Activated naive CD8-positive, alpha-beta T cell treated with anti-CD3 and anti-CD28 coated beads, Interleukin-2, amount 50 U/mL, for 16 hours (primary cell): ENCODE measurements around the gene PPARD.

Source experiments
- DNase-seq: peaks from one replicate; pipeline ENCODE4 v3.0.0-alpha.2; 2020; ENCODE audit warnings: low read depth, low spot score

The PPARD gene

DNA sequence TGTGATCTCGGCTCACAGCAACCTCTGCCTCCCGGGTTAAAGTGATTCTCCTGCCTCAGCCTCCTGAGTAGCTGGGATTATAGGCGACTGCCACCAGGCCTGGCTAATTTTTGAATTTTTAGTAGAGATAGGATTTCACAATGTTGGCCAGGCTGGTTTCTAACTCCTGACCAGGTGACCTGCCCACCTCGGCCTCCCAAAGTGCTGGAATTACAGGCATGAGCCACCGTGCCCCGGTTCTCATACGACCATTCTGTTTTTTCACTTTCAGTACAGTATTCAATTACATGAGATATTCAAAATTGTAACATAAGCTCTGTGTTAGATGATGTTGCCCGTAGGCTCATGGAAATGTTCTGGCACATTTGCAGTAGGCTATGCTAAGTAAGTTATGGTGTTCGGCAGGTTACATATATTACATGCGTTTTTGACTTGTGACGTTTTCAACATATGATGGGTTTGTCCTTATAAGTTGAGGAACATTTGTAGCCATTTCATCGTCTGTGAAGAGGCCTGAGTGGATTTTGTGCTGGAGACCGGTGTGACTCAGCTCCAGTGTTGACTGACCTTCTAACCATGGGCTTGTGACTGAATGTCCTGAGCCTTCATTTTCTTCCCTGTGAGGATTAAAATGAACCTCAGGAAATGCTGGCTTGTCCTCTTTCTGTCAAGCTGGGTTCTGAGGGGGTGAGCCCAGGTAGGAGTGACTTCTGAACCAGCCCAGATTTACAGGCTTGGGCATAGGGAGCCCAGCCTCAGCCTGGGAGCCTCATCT lies 12.2 kb downstream of the PPARD start:
- DNase-seq = no peak

DNA sequence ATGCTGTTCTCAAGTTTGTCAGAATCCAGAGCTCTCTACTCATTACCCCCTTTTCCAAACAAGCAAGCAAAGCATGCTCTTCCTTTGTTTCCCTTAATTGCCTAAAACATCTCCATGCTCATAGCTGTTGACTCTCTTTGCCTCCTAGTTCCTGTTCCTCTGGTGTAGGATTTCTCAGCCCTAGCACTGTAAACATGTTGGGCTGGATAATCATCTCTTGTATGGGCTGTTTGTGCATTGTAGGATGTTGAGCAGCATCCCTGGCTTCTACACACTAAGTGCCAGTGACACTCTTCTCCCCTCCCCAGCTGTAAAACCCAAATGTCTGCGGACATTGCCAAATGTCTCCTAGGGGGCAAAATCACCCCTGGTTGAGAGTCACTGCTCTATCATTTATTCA lies 14.0 kb downstream of the PPARD start:
- DNase-seq = no peak

DNA sequence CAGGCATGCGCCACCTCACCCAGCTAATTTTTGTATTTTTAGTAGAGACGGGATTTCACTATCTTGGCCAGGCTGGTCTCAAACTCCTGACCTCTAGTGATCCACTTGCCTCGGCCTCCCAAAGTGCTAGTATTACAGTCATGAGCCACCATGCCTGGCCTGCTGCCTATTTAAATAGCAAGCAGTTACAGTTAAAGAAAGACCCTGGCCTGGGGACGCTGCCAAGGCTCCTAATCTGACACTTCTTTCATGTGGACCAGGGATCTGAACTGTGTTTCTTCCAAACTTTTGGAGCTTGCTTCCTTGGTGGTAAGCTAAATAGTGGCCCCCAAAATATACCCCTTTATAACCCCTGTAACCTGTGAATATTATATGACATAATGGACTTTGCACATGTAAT lies 15.3 kb downstream of the PPARD start:
- DNase-seq = no peak

DNA sequence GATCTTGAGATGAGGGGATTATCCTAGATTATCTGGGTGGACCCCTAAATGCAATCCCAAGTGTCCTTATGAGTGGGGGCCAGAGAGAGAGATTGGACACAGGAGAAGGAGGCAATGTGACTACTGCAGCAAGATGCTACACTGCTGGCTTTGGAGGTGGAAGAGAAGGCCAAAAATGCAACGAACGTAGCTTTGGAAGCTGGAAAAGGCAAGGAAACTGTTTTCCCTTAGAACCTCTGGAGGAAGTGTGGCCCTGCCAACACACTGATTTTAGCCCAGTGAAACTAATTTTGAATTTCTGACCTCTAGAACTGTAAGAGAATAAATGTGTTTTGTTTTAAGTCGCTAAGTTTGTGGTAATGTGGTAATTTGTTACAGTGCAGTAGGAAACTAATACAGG lies 15.7 kb downstream of the PPARD start:
- no peak for DNase-seq

DNA sequence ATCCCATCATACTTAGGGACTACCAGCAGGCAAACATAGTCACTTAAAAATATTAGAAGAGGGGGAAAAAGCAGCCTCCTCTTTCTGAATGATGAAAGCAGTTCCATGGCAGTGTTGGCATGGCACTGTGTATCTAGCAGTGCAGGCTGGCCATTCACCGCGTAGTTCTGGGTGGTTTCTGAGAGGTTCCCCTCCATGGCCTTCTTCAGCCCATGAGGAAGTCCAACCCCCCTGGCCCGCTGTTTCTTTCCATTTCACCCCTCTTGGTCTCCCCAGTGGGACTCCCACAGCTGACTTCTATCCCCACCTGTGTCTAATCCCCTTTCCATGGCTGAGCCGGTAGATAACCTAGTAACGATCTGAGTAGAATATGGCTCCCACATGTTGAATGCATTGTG lies 17.0 kb downstream of the PPARD start:
- no peak for DNase-seq

DNA sequence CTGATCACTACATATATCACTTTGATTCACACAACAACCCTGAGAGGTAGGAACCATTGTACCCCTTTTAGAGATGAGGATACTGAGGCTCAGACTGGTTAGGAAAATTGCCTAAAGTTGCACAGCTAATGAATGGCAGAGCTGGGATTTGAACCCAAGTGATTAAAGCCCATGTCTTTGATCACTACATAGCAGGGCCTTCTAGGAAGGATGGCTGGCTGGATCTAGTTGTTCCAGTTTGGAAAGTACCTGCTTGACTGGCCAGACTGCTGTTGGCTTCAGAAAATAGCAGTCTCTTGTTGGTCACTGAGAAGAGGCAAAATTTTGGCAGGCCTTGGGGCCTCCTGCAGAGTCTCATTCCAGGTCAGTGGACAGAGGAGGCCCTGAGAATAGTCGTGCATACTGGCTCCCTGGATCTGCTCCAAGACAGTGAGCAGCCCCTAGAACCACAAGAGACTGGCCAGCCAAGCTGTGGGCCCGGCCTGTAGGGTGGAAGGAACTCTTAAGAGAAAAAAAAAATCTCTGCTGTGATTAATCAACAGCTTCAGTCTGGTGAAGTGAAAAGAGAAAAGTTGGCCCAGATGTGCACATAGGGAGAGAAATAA lies 17.5 kb downstream of the PPARD start:
- DNase-seq = no peak

DNA sequence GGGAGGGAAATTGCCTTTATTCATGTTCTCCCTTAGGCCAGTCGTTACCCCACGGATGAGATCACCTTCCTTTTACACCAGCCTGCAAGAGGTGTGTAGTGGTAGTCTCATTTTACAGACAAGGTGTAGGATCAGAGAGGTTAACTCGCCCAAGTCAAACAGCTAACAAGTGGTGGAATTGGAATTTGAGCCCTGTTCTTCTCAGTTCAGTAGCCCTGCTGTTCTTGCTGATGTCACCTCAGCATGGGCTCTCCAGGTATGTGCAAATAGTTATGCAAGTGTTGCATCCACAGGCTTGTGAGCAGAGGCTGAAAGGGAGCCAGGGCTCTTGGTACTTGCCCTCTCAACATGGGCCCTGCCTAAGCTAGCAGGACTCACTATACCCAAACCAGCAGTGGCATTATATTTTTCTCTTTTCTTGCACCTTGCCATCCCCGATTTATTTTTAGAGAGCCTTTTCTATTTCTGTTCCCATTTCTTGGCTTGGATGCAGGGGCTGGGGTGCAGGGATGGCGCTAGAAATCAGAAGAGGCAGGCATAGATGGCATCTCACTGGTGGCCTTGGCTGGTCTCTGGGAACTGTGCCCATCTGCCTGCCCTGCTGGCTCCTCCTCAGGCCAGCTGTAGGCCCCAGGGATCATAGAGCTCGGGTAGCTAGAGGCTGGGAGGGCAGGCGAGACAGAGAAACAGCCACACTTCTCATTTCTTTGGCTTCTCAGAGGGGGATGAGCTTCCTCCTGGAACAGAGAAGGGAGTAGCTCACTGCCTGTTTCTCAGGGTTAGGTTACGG lies 18.2 kb downstream of the PPARD start:
- DNase-seq = no peak

DNA sequence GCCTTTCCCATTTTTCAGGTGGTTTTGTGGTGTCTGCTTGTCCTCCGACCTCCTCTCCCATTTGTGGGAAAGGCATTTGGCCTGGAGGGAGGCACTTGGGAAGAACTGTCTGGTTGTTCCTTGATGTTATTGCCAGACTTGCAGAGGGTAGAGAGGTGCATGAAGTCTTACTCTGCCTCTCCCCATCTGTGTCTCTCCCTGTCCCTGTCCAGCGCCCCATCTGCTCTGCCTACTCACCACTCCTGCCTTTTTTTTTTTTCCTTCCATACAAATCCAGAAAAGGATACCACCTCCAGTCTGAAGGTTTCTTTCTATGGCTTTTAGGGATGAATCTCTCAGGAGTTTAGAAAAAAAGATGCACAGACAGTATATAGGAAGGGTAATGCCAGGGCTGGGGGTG lies 19.8 kb downstream of the PPARD start:
- DNase-seq = no peak

DNA sequence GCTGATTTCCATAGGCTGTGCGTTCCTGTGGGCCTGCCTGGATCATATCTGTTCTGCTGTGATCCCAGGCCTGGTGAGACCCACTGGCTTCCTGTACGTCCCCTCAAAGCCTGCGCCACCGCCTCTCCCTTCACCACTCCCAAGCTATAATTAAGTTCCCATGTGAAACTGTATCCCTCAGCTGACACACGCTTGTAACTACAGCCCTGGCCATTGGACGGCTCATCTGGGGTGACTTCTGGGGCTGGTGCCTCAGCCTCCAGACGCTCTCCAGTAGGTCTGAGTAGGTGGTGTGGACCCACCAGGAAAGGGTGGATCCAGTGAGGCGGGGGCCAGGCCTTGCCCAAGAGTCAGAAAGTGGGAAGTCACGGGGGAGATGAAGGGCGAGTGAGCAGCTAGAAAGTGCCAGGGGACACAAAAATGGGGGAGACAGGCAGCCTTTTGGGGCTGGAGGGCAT lies 21.0 kb downstream of the PPARD start:
- no peak for DNase-seq

DNA sequence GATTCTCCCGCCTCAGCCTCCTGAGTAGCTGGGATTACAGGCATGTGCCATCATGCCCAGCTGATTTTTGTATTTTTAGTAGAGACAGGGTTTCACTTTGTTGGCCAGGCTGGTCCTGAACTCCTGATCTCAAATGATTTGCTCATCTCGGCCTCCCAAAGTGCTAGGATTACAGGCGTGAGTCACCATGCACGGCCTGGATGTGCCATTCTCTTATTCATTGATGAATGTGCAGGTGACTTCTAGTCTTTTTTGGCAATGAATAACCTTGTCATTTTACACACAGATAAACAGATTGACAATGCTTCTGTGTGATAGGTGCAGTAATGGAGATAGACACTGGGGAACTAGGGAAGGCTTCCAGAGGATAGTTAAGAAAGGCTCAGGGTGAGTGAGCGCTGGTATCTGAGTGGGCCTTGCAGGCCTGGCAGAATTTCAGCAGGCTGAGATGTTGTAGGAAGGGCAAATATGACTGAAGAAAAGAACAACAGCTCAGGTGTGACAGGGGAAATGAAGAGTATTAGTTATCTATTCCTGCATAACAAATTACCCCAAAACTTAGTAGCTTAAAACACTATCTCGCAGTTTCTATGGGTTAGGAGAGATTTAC lies 23.3 kb downstream of the PPARD start:
- no peak for DNase-seq

DNA sequence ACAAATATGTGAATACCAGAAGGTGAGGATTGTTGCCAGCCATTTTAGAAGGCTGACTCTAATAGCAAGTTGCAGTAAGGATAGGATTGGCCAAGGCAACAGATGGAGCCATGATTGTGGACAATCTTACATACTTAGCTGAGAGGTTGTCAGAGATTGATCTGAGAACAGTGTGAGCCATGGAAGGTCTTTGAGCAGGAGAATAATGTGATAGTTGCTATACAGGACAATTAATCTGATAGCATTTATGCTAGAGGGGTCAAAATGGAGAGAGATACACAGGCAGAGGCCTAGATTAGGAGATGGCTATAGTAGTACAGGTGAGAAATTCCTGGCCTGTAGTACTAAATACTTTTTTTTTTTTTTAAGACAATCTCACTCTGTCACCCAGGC lies 23.8 kb downstream of the PPARD start:
- DNase-seq = no peak

DNA sequence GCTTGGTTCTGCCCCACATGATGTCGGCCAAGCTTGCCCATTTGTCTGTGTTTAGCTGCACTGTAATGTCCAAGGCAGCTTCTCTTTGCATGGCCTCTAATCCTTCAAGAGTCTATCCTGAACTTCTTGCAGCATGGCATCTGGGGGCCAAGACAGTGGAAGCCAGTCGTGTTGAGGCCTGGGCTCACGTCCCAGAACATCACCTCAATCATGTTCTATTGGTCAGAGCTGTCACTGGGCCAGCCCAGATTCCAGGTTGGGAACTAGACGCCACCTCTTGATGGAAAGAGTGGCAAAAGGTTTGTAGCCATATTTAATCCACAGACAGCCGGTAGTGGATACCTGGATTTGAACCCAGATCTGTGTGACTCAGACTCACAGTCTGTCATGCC lies 25.3 kb downstream of the PPARD start:
- DNase-seq = no peak

DNA sequence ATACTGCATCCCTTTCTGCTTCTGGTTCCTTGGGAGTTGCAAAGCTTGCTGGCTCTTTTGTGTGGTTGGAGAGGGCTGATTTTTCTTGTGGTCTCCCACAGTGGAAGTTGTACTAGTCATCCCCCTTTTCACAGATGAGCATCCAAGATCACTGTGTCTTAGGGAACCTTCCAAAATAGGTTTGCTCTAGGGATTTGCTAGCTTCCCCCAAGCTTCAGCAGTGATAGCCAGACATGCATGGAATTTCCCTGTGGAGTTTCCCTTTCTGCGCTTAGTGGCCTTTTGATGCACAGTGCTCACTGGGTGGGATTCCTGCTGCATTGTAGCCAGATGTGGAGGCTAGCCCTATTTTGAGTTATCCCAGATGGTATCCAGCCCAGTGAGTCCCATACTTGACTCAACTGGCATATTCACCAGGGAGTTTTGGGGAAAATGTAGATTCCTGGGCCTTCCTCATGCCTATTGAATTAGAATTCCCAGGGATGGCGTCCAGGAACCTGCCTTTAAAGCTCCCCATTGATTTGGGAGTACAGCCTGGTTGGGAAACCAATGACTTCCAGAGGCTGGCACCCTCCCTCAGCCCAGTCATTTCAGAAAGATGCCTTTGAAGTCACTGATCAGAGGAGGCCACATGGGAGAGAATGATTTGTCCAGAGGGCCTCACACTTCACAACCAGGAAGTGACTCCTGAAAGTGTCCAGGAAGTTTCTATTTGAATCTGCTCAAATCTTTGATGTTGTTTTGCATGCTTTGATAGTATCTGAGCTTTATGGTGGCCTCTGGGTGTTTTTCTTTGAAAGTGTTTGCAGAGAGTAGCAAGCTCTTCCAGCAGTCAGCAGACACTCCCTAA lies 25.9 kb downstream of the PPARD start:
- DNase-seq = no peak

DNA sequence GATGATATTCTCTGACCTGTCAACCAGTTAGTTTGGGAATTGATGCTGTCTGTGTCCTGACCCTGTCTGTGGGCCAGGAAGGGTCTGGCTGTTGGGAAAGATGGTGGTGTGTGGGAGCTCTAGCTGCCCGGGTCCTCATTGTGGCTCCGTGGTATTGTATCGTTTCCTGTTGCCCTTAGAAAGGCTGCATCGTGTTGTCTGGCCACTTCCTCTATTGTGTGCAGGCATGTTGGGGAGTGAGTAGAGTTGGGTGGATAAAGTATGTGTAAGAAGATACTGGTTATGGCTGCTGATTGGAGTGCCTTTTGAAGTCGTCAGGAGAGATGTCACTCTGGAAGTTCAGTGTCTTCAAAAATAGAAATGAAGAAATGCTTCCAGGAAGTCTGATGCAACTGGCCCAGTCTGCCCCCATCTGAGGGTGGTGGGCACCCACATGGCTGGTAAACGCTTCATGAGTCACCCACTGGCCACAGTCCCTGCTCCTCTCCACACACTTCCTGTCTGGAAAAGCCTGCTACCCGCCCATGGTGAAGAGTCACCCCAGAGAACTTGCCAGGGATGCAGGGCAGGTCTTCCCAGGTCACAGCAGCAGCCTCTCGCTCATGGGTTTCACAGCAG lies 27.9 kb downstream of the PPARD start:
- no peak for DNase-seq

DNA sequence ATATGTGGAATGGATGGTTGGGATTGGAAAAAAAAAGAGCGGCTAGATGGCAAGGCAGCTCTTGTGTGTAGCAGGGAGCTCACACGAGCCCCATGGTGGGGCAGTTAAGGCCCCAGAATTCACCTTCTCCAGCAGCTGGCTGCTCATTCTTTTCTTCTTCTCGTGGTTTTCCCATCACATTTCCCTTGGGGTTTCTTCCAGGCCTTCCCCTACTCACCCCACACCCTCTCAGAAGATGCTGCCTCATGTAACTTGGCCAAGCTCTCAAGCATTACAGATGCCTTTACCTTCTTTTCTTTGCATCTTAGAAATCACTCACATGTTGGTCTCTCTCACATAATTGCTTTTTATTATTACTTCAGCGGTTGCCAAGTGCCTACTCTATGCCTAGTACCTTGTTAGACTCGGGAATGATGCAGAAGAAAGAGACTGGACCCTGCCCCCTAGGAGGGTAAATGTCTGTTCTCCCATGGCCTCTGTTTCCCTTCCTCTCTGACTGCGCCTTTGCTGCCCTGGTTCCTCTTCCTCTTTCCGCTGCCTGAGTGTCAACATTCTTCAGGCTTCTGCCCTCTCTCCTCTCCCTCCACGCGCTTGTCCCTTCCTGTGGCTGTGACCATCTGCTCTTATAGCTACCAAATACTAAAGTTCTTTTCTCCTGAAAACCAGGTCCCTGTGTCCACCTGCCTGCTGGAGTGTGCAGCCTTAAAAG lies 28.6 kb downstream of the PPARD start:
- no peak for DNase-seq

DNA sequence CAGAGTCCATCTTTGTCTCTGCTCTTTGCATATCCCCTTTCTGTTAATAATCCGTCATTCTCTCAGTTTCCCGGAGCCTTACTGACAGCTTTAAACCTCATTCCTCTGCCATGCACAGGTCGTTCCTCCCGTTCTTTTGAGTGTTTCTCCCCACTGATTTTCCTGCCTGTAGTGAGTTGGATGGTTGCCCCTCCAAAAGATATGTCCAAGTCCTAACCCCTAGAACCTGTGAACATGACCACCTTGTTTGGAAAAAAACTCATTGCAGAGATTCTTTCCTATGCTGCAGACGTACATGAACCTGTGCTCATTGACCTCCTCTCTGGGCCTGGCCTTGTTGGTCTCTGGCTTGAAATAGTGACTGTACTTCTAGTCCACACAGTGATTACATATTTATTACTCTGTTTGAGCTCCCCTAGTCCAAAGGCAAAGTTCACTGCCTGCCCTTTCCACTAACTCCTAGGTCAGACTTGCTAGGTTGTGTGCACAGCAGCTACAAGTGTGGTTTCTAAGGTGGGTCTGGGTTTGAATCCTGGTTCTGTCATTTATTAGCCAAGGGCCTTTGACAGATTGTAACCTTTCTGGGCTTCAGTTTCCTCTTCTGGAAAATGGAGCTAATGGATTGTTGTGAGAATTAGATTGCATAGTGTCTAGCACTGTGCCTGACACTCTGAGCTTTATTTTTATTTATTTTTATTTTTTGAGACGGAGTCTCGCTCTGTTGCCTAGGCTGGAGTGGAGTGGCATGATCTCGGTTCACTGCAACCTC lies 29.3 kb downstream of the PPARD start:
- DNase-seq = no peak

DNA sequence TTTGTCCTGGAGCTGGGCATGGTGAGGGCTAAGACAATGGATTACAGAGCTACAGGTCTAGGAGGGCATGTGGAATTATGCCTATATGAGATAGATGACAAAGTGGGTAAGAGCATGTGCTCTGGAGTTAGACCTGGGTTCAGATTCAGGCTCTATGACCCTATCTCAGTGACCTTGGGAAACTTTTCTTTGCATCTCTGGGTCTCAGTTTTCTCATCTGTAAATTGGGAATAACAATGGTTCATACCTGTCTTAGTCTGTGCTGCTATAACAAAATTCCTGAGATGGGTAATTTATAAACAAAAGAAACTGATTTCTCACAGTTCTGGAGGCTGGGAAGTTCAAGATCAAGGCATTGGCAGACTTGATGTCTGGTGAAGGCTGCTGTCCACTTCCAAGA lies 30.3 kb downstream of the PPARD start:
- DNase-seq = no peak

DNA sequence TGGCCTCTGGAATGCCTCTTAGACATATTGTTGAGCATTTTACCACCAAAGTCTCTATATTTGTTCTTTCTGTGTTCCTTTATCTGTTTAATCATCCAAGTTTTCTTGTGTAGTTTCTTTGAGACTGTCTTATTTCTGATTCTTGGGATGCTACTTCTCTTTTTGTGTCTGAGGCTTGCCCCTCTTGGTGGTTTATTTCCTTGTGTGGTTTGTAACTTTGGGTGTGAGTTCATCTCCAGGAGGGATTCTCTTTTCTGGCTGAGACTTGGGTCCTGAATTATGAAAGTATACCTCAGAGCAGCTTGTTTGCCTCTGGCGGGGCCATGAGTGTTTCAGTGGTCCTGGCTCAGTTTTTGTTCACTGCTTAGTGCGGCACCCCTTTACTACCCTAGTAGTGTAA lies 33.9 kb downstream of the PPARD start:
- no peak for DNase-seq

DNA sequence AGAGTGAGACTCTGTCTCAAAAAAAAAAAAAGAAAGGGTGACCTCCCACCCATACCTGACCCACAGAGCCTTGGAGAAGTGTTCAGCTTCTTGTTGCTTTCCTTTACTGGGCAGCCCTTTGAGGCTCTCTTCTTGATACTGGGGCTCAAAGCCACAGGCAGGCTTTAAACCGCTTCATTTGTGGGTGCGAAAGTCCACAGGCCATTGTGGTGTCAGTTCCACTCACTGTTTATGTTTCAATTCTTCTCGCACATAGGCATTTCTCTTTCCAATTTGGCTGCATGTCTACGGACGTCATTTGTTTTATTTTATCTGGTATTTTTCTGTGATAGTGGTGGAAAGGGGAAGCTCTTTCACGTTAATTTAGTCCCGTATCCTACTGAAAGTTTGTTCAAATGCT lies 34.6 kb downstream of the PPARD start:
- no peak for DNase-seq

DNA sequence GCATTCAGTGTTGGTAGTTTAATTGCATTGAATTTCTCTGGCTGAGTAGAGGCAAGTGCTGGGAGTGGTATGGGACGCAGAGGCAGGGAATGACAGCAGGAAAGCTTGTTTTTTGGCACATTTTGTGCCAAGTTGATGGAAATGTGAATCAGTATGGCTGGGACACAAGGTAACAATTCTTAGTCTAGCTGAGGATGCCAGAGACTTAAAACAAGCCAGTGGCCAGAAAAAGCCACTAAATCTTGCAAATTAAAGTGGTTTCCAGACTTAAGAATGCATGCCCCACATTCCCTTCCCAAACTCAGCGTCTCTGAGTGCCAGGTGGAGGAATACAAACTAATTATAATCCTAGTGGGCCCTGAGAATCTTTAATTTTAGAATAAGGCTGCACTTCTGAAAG lies 35.9 kb downstream of the PPARD start:
- no peak for DNase-seq
